Measurements from ENCODE around the gene UTP18. TPM values are rescaled to one million over a fixed set of nuclear protein-coding genes. Genes with fewer than 3 reads are reported as not detected.

UTP18 gene
- total and polyA plus RNA-seq, 9 of the 15 experiments (the other 6 are each of a cell fraction or from before 2014, with no cell fraction given) = 31.1 to 99.2 (median 66.7) TPM

- TF ChIP-seq MGA (IDR thresholded peaks at IDR 0.05) (peak; percentile 96), RUNX1 (IDR thresholded peaks at IDR 0.05; ENCODE audit: low read depth) (no peak), GATAD2B (IDR thresholded peaks at IDR 0.05; ENCODE audit: borderline replicate concordance) (0 out of 2 replicates have a peak, but pooled peaks have one; percentile 46), ZNF184 (CRISPR knock-in tag; IDR thresholded peaks at IDR 0.05) (no peak), SAFB2 (IDR thresholded peaks at IDR 0.05; ENCODE audit: borderline replicate concordance, low read depth, low read length, severe bottlenecking) (no peak), POLR2G (IDR thresholded peaks at IDR 0.05; ENCODE audit: low read depth, low read length) (peak; percentile 95), RBM39 (optimal IDR thresholded peaks at IDR 0.05; ENCODE audit: low read depth, low read length) (no peak), CBX5 (IDR thresholded peaks at IDR 0.05; ENCODE audit: borderline replicate concordance, low read depth) (no peak), MAFF (IDR thresholded peaks at IDR 0.05; ENCODE audit: low read length) (peak; percentile 68), HMG20A (CRISPR knock-in tag; conservative IDR thresholded peaks at IDR 0.05) (no peak), POLR3A (IDR thresholded peaks at IDR 0.05; ENCODE audit: borderline replicate concordance, extremely low read depth, insufficient read depth, insufficient read length) (no peak), TBP (optimal IDR thresholded peaks at IDR 0.05; ENCODE audit: low read depth, low read length) (peak; percentile 37), COPS2 (conservative IDR thresholded peaks at IDR 0.05) (no peak), SP1 (CRISPR knock-in tag; IDR thresholded peaks at IDR 0.05) (peak; percentile 89), ZNF830 (CRISPR knock-in tag; IDR thresholded peaks at IDR 0.05) (no peak), CTBP1 (IDR thresholded peaks at IDR 0.05; ENCODE audit: borderline replicate concordance) (peak; percentile 88), ESRRA (IDR thresholded peaks at IDR 0.05; ENCODE audit: borderline replicate concordance, low read depth) (peak; percentile 18; the same call in 1 of the 2 replicates), BRF1 (IDR thresholded peaks at IDR 0.05; ENCODE audit: borderline replicate concordance, extremely low read depth, insufficient read length) (no peak), HLTF (IDR thresholded peaks at IDR 0.05) (no peak)
Observed at GRCh38 chr17:51260237-51261023, at the start of gene UTP18 (continued).
